B cell (primary cell): ENCODE data around the gene JAK3.

ENCODE experiments used
- EZH2 ChIP-seq: IDR thresholded peaks from 2 replicates; pipeline ENCODE4 v1.6.1; 2012; ENCODE audit warnings: borderline replicate concordance, low read depth, mild to moderate bottlenecking, moderate library complexity, low read length; ENCODE audit not compliant: insufficient read depth, poor library complexity, severe bottlenecking
- TF ChIP-seq, protein P1 (sequence below): fragments of 200-600 bp; IDR thresholded peaks from one replicate; pipeline ENCODE4 v1.8.0; 2022; ENCODE audit warnings: antibody characterized with exemption, mild to moderate bottlenecking

DNA sequence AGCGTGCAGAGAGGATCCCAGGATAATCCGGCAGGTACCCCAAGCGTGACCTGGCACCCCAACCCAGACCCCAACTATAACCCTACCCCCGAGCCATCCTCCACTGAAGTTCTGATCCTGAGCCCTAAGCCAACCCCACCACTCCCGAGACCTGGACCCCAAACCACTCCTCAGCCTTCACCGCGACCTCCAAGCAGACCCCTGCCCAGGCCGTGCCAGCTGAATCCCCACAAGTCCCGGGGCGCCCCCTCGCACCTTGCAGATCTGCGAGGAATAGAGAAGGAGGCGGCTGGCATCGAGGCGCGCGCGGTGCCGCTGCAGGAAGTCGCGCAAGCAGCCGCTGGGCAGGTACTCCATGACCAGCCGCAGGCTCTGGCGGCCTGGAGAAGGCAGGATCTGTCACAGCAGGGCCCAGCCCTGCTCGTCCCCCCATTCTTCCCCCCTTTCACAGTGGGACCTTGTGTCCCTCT is 16.3 kb downstream of the JAK3 start:
- TF ChIP-seq, protein P1, sequence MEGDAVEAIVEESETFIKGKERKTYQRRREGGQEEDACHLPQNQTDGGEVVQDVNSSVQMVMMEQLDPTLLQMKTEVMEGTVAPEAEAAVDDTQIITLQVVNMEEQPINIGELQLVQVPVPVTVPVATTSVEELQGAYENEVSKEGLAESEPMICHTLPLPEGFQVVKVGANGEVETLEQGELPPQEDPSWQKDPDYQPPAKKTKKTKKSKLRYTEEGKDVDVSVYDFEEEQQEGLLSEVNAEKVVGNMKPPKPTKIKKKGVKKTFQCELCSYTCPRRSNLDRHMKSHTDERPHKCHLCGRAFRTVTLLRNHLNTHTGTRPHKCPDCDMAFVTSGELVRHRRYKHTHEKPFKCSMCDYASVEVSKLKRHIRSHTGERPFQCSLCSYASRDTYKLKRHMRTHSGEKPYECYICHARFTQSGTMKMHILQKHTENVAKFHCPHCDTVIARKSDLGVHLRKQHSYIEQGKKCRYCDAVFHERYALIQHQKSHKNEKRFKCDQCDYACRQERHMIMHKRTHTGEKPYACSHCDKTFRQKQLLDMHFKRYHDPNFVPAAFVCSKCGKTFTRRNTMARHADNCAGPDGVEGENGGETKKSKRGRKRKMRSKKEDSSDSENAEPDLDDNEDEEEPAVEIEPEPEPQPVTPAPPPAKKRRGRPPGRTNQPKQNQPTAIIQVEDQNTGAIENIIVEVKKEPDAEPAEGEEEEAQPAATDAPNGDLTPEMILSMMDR, result no peak
- TF ChIP-seq EZH2, result no peak
